Measurements from ENCODE around the gene RNF225.

DNA sequence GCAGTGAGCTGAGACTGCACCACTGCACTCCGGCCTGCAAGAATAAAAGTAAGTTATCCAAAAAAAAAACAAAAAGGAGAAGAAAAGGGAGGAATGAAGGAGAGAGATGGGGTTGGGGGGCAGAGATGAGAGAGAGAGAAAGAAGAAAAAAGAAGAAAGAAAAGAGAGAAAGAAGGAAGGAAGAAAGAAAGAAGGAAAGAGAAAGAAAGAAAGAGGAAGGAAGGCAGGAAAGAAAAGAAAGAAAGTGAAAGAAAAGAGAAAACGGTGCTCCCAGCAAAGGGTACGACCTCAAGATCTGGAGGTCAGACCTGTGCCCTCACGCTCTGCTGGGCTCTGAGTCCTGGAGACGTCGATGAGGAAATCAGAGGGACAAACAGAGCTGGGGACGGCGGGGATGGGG, 45.9 kb upstream of the RNF225 start:
- TF ChIP-seq POLR2A (IDR thresholded peaks at IDR 0.05; ENCODE audit: low read length) (no peak), GATA1 (IDR thresholded peaks at IDR 0.05; ENCODE audit: low read depth, low read length) (no peak)

All from erythroblast (primary cell).